ENCODE results near the gene MYOF.

DNA sequence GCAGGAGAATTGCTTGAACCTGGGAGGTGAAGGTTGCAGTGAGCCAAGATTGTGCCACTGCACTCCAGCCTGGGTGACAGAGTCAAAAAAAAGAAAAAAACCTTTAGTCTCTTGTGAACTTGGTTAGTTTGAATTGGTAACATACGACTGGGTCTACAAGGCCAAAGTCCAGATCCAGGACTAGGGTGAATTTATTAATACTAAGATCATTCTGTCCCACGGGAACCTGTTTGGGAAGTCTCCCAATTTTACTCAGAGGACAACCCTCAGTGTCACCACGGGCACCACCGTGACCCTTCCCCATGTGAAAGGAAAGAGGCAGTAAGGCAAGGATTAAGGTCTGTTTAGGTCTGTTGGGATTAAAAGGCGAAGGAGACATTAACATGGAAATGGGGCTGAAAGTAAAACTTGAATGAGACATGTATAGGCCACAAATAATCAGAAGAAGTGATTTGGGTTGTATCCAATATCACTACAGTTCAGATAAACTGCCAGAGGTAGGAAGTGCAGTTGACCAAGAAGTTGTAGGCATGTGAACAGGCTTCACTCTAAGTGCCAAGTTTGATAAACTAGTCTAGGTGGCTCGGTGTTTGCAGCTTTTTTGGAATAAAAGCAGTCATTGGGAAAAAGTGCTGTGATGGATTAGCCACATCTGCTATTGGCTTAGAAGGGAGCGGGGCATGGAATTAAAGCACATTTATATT lies 30.7 kb downstream of the MYOF start:
- TF ChIP-seq, protein P1, sequence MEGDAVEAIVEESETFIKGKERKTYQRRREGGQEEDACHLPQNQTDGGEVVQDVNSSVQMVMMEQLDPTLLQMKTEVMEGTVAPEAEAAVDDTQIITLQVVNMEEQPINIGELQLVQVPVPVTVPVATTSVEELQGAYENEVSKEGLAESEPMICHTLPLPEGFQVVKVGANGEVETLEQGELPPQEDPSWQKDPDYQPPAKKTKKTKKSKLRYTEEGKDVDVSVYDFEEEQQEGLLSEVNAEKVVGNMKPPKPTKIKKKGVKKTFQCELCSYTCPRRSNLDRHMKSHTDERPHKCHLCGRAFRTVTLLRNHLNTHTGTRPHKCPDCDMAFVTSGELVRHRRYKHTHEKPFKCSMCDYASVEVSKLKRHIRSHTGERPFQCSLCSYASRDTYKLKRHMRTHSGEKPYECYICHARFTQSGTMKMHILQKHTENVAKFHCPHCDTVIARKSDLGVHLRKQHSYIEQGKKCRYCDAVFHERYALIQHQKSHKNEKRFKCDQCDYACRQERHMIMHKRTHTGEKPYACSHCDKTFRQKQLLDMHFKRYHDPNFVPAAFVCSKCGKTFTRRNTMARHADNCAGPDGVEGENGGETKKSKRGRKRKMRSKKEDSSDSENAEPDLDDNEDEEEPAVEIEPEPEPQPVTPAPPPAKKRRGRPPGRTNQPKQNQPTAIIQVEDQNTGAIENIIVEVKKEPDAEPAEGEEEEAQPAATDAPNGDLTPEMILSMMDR (IDR thresholded peaks at IDR 0.05) = no peak
- no peak for TF ChIP-seq POLR2AphosphoS5 (IDR thresholded peaks at IDR 0.05; ENCODE audit: low read depth, low read length)
- TF ChIP-seq EZH2phosphoT487 (IDR thresholded peaks at IDR 0.05; ENCODE audit: borderline replicate concordance, low read depth) = no peak
- TF ChIP-seq RAD21 (IDR thresholded peaks at IDR 0.05; ENCODE audit: low read length) = no peak
- TF ChIP-seq GABPA (IDR thresholded peaks at IDR 0.05; ENCODE audit: low read depth) = no peak
- TF ChIP-seq FOXJ3 (CRISPR knock-in tag; IDR thresholded peaks at IDR 0.05) = no peak
- TF ChIP-seq RFX5 (IDR thresholded peaks at IDR 0.05; ENCODE audit: low read length) = no peak
- TF ChIP-seq MXI1 (IDR thresholded peaks at IDR 0.05; ENCODE audit: low read depth, low read length) = no peak
- no peak for TF ChIP-seq TAF1 (IDR thresholded peaks at IDR 0.05; ENCODE audit: borderline replicate concordance, low read depth, low read length)
- TF ChIP-seq TCF12 (IDR thresholded peaks at IDR 0.05) = no peak
- TF ChIP-seq NRF1 (IDR thresholded peaks at IDR 0.05; ENCODE audit: low read depth, low read length) = no peak
- TF ChIP-seq, protein P2, sequence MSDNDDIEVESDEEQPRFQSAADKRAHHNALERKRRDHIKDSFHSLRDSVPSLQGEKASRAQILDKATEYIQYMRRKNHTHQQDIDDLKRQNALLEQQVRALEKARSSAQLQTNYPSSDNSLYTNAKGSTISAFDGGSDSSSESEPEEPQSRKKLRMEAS (IDR thresholded peaks at IDR 0.05; ENCODE audit: low read depth) = no peak

All from SK-N-SH (cell line).